ENCODE data around the gene B3GNT2. TPM values are rescaled to one million over a fixed set of nuclear protein-coding genes. Genes with fewer than 3 reads are reported as not detected.
A peak's percentile ranks its signal among the peaks of the same experiment; 100 is the strongest.

Gene B3GNT2
- total RNA-seq, 1 experiment from 2014 or later = 12.3 TPM

DNA sequence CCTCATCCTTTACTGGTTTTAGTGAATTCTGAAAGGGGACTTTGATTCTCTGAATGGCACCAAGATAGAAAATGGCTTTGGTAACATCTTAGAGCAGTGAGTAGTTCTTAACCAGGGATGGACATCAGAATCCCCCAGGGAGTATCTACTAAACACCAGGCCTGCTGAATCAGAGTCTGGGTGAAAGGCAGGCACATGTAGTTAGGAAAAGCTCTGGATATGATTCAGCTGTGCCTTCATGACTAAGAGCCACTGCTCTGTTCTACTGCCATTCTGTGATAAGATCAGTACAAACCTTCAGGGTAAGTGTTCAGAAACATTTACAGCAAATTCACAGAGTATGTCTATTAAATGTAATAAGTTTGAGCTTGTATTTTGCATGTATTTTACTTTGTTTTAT is 46.2 kb upstream of the B3GNT2 start:
- H3K27ac Mint-ChIP-seq (ENCODE audit: low read depth, unreplicated experiment) = no peak overlapping the region
- CTCF ChIA-PET = no interaction called here
- TF ChIP-seq, protein P1, sequence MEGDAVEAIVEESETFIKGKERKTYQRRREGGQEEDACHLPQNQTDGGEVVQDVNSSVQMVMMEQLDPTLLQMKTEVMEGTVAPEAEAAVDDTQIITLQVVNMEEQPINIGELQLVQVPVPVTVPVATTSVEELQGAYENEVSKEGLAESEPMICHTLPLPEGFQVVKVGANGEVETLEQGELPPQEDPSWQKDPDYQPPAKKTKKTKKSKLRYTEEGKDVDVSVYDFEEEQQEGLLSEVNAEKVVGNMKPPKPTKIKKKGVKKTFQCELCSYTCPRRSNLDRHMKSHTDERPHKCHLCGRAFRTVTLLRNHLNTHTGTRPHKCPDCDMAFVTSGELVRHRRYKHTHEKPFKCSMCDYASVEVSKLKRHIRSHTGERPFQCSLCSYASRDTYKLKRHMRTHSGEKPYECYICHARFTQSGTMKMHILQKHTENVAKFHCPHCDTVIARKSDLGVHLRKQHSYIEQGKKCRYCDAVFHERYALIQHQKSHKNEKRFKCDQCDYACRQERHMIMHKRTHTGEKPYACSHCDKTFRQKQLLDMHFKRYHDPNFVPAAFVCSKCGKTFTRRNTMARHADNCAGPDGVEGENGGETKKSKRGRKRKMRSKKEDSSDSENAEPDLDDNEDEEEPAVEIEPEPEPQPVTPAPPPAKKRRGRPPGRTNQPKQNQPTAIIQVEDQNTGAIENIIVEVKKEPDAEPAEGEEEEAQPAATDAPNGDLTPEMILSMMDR (IDR thresholded peaks at IDR 0.05; ENCODE audit: unreplicated experiment) = no peak

DNA sequence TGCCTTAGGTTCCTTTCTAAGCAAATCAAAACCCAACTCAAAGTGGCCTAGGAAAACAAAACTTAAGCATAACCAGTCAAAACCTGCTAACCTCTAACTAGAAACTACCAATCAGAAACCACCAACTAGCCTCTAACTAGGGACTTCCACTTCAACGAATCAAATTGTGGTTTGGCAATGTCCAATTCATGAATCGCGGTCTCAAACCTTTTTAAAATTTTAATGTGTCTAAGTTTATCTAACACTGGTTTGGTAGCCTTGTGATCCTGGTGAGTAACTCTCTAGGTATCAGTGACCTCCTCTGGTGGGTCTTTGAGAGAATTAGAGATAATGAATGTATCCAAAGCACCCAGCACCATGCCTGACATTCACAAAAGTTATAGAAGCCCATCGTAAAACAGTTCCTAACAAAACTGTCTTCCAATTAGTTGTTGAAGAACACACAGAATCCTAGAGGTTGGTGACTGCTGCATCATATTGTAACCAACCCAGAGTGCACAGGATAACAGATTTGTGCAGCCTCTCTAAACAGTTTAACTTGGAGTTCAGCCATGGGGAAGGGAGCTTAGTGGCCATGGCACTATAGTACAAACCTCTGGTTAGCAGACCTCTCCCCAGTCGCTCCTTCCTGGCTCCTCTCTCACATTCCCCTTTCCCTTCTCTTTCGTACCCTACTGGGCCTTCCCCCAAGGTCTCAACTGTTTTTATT is 45.2 kb upstream of the B3GNT2 start:
- Mint-ChIP-seq H3K9me3 (ENCODE audit: unreplicated experiment) (no peaks in the 10 kb centered on the region), H3K4me1 (ENCODE audit: insufficient read depth, unreplicated experiment) (peaks cover 26% of the 10 kb centered on the region), H3K27me3 (ENCODE audit: insufficient read depth, unreplicated experiment) (no peaks in the 10 kb centered on the region), H3K27ac (ENCODE audit: low read depth, unreplicated experiment) (no peak overlapping the region), H3K4me3 (ENCODE audit: unreplicated experiment) (no peak overlapping the region), H3K36me3 (ENCODE audit: insufficient read depth, unreplicated experiment) (no peaks in the 10 kb centered on the region)
- TF ChIP-seq, protein P1 (IDR thresholded peaks at IDR 0.05; ENCODE audit: unreplicated experiment) = no peak
- intact Hi-C loops (cut with micrococcal nuclease) = no loop called here
- DNase-seq (ENCODE audit: unreplicated experiment) = no peak
- ChIA-PET POLR2A (interaction anchor here (0.8 kb wide), 2 partner anchors 16 to 260 kb away, joined by 3 read pairs; no protein-coding TSS in a partner anchor), CTCF (no interaction called here)
- BruUV-seq (replicated peaks) = no TSS peak

More for the DNA sequence above, 46.2 kb upstream of the B3GNT2 start:
- DNase-seq (ENCODE audit: unreplicated experiment) = peak; percentile 83
- intact Hi-C loops (cut with micrococcal nuclease) = no loop called here
- H3K27me3 Mint-ChIP-seq (ENCODE audit: insufficient read depth, unreplicated experiment) = no peaks in the 10 kb centered on the region
- no TSS peak for BruUV-seq (replicated peaks)
- POLR2A ChIA-PET = interaction anchor here (0.5 to 1.0 kb wide), 6 partner anchors 12 to 277 kb away, joined by 3 to 6 read pairs (median 3); no protein-coding TSS in a partner anchor
- no peaks in the 10 kb centered on the region for H3K9me3 Mint-ChIP-seq (ENCODE audit: unreplicated experiment)
- H3K4me3 Mint-ChIP-seq (ENCODE audit: unreplicated experiment) = no peak overlapping the region
- no peaks in the 10 kb centered on the region for H3K36me3 Mint-ChIP-seq (ENCODE audit: insufficient read depth, unreplicated experiment)
- H3K4me1 Mint-ChIP-seq (ENCODE audit: insufficient read depth, unreplicated experiment) = peaks cover 26% of the 10 kb centered on the region

DNA sequence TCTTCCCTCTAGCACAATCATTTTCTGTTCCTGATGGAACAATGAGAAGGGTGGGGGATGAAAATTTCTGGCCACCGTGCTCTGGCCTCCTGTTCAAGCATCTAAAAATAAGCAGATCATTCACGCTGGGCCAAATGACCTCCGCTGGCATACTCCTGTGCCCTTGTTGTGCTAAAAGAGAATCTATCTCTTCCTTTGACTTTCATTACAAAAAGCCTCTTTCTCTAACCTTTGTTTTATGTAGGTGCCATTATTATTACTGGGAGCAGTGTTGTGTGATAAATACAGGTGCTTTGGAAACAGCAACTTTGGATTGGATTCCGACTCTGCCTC is 44.6 kb upstream of the B3GNT2 start:
- no peak for DNase-seq (ENCODE audit: unreplicated experiment)
- BruUV-seq (replicated peaks) = no TSS peak
- Mint-ChIP-seq H3K4me3 (ENCODE audit: unreplicated experiment) (no peak overlapping the region), H3K27me3 (ENCODE audit: insufficient read depth, unreplicated experiment) (no peaks in the 10 kb centered on the region), H3K9me3 (ENCODE audit: unreplicated experiment) (no peaks in the 10 kb centered on the region), H3K36me3 (ENCODE audit: insufficient read depth, unreplicated experiment) (no peaks in the 10 kb centered on the region), H3K4me1 (ENCODE audit: insufficient read depth, unreplicated experiment) (peaks cover 26% of the 10 kb centered on the region), H3K27ac (ENCODE audit: low read depth, unreplicated experiment) (no peak overlapping the region)
- ChIA-PET POLR2A (no interaction called here), CTCF (no interaction called here)
- TF ChIP-seq, protein P1 (IDR thresholded peaks at IDR 0.05; ENCODE audit: unreplicated experiment) = no peak
- intact Hi-C loops (cut with micrococcal nuclease) = no loop called here

DNA sequence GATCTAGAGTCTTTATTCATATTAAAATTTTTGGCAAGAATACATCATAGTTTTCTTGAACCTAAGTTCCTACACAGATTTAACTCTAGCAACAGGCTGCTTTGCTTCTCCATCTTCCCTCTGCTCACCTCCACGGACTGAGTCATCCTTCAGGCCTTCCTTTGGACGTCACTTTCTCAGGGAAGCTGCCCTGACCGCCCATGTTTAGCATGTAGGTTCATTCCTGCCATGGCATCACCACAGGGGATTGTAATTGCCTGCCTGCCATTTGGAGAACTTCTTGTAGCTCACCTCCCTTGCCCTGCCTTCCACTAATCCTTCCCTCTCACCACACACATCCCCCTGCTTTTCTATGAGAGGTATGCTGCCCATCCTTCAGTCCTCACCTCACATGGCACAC is 43.9 kb upstream of the B3GNT2 start:
- no peaks in the 10 kb centered on the region for H3K27me3 Mint-ChIP-seq (ENCODE audit: insufficient read depth, unreplicated experiment)
- POLR2A ChIA-PET = no interaction called here
- H3K36me3 Mint-ChIP-seq (ENCODE audit: insufficient read depth, unreplicated experiment) = no peaks in the 10 kb centered on the region
- peak overlapping the region; percentile 10 for H3K27ac Mint-ChIP-seq (ENCODE audit: low read depth, unreplicated experiment)
- peaks cover 26% of the 10 kb centered on the region for H3K4me1 Mint-ChIP-seq (ENCODE audit: insufficient read depth, unreplicated experiment)
- intact Hi-C loops (cut with micrococcal nuclease) = no loop called here
- no TSS peak for BruUV-seq (replicated peaks)
- H3K4me3 Mint-ChIP-seq (ENCODE audit: unreplicated experiment) = no peak overlapping the region
- H3K9me3 Mint-ChIP-seq (ENCODE audit: unreplicated experiment) = no peaks in the 10 kb centered on the region
- TF ChIP-seq, protein P1 (IDR thresholded peaks at IDR 0.05; ENCODE audit: unreplicated experiment) = no peak
- peak; percentile 54 for DNase-seq (ENCODE audit: unreplicated experiment)
- CTCF ChIA-PET = interaction anchor here (0.5 kb wide), 1 partner anchor 15 kb away, joined by 3 read pairs; no protein-coding TSS in a partner anchor

Data from MCF 10A (cell line).